ENCODE data around the gene CYSTM1. TPM values are rescaled to one million over a fixed set of nuclear protein-coding genes. Genes with fewer than 3 reads are reported as not detected.

CYSTM1 gene
- polyA plus RNA-seq, 1 donor from 2014 or later: 6.6 TPM

GRCh38 chr5:140232731-140233130, 57.7 kb downstream of the CYSTM1 start:
- no peaks in the 10 kb centered on the region for H3F3A ChIP-seq (ENCODE audit: insufficient read depth, low read length, poor library complexity, severe bottlenecking)
- H2AFZ ChIP-seq (ENCODE audit: low read depth, low read length): no peak overlapping the region
- no peak overlapping the region for H3K4me2 ChIP-seq (ENCODE audit: low read length)
- no peaks in the 10 kb centered on the region for H3K79me2 ChIP-seq (replicated peaks; ENCODE audit: insufficient read depth, low read length)
- H4K20me1 ChIP-seq (ENCODE audit: insufficient read depth): no peaks in the 10 kb centered on the region
- no peak overlapping the region for H3K4me3 ChIP-seq (ENCODE audit: low read length)
- no peak overlapping the region for H3K27ac ChIP-seq (ENCODE audit: low read length)
- no peaks in the 10 kb centered on the region for H3K36me3 ChIP-seq (ENCODE audit: insufficient read depth, low read length)
- H3K27me3 ChIP-seq (ENCODE audit: insufficient read depth, low read depth, low read length): no peaks in the 10 kb centered on the region
- H3K9me2 ChIP-seq (ENCODE audit: insufficient read depth, low read length): no peaks in the 10 kb centered on the region
- H3K9me3 ChIP-seq (ENCODE audit: low read length): no peaks in the 10 kb centered on the region
- no peak overlapping the region for H3K9ac ChIP-seq (ENCODE audit: low read length)
- TF ChIP-seq EZH2 (IDR thresholded peaks at IDR 0.05; ENCODE audit: borderline replicate concordance, insufficient read depth, low read length, poor library complexity, severe bottlenecking): no peak
- TF ChIP-seq, protein P1, sequence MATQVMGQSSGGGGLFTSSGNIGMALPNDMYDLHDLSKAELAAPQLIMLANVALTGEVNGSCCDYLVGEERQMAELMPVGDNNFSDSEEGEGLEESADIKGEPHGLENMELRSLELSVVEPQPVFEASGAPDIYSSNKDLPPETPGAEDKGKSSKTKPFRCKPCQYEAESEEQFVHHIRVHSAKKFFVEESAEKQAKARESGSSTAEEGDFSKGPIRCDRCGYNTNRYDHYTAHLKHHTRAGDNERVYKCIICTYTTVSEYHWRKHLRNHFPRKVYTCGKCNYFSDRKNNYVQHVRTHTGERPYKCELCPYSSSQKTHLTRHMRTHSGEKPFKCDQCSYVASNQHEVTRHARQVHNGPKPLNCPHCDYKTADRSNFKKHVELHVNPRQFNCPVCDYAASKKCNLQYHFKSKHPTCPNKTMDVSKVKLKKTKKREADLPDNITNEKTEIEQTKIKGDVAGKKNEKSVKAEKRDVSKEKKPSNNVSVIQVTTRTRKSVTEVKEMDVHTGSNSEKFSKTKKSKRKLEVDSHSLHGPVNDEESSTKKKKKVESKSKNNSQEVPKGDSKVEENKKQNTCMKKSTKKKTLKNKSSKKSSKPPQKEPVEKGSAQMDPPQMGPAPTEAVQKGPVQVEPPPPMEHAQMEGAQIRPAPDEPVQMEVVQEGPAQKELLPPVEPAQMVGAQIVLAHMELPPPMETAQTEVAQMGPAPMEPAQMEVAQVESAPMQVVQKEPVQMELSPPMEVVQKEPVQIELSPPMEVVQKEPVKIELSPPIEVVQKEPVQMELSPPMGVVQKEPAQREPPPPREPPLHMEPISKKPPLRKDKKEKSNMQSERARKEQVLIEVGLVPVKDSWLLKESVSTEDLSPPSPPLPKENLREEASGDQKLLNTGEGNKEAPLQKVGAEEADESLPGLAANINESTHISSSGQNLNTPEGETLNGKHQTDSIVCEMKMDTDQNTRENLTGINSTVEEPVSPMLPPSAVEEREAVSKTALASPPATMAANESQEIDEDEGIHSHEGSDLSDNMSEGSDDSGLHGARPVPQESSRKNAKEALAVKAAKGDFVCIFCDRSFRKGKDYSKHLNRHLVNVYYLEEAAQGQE (IDR thresholded peaks at IDR 0.05; ENCODE audit: borderline replicate concordance): no peak

DNA sequence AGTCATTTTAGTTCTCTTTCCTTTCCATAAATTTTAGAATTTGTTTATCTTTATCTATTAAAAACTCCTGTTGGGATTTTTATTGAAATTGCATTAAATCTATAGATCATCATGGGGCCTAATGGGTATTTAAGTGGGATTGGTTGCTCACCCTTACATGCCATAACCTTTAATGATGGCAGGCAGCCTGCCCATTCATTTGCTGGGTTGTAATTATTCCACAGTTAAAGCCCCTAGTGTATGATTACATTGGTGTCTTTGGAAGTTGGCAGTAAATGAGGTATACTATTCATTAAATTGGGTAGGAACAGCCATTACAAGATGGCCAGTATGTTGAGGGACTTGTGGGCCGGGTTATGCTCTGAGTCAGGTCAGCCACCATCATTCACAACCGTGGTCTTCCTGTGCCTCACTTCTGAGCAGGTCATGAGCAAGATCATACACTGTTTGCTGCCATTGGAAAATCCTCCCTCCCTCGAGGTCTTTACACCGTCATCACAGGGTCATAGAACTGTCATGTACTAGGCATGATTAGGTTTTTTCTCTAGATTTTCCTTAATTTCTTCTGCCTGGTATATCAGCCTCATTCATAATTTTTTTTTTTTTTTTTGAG, 59.5 kb downstream of the CYSTM1 start:
- Histone ChIP-seq H3K27ac (ENCODE audit: low read length) (no peak overlapping the region), H3F3A (ENCODE audit: insufficient read depth, low read length, poor library complexity, severe bottlenecking) (no peaks in the 10 kb centered on the region), H3K27me3 (ENCODE audit: insufficient read depth, low read depth, low read length) (no peaks in the 10 kb centered on the region), H3K9me3 (ENCODE audit: low read length) (no peaks in the 10 kb centered on the region), H3K4me2 (ENCODE audit: low read length) (no peak overlapping the region), H2AFZ (ENCODE audit: low read depth, low read length) (no peak overlapping the region), H3K36me3 (ENCODE audit: insufficient read depth, low read length) (no peaks in the 10 kb centered on the region), H3K9me2 (ENCODE audit: insufficient read depth, low read length) (no peaks in the 10 kb centered on the region), H3K4me3 (ENCODE audit: low read length) (no peak overlapping the region), H3K9ac (ENCODE audit: low read length) (no peak overlapping the region), H4K20me1 (ENCODE audit: insufficient read depth) (no peaks in the 10 kb centered on the region), H3K79me2 (replicated peaks; ENCODE audit: insufficient read depth, low read length) (no peaks in the 10 kb centered on the region)
- TF ChIP-seq, protein P1 (IDR thresholded peaks at IDR 0.05; ENCODE audit: borderline replicate concordance): no peak
- no peak for TF ChIP-seq EP300 (conservative IDR thresholded peaks at IDR 0.05; ENCODE audit: poor library complexity, severe bottlenecking)
- no peak for TF ChIP-seq POLR2AphosphoS5 (IDR thresholded peaks at IDR 0.05)
- TF ChIP-seq SMC3 (conservative IDR thresholded peaks at IDR 0.05; ENCODE audit: poor library complexity): no peak
- no peak for TF ChIP-seq MXI1 (conservative IDR thresholded peaks at IDR 0.05; ENCODE audit: poor library complexity, severe bottlenecking)
- TF ChIP-seq RAD21 (conservative IDR thresholded peaks at IDR 0.05): no peak
- TF ChIP-seq TAF1 (IDR thresholded peaks at IDR 0.05; ENCODE audit: low read depth): no peak
- TF ChIP-seq, protein P2, sequence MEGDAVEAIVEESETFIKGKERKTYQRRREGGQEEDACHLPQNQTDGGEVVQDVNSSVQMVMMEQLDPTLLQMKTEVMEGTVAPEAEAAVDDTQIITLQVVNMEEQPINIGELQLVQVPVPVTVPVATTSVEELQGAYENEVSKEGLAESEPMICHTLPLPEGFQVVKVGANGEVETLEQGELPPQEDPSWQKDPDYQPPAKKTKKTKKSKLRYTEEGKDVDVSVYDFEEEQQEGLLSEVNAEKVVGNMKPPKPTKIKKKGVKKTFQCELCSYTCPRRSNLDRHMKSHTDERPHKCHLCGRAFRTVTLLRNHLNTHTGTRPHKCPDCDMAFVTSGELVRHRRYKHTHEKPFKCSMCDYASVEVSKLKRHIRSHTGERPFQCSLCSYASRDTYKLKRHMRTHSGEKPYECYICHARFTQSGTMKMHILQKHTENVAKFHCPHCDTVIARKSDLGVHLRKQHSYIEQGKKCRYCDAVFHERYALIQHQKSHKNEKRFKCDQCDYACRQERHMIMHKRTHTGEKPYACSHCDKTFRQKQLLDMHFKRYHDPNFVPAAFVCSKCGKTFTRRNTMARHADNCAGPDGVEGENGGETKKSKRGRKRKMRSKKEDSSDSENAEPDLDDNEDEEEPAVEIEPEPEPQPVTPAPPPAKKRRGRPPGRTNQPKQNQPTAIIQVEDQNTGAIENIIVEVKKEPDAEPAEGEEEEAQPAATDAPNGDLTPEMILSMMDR (IDR thresholded peaks at IDR 0.05; ENCODE audit: poor library complexity, severe bottlenecking): no peak
- no peak for TF ChIP-seq EZH2 (IDR thresholded peaks at IDR 0.05; ENCODE audit: borderline replicate concordance, insufficient read depth, low read length, poor library complexity, severe bottlenecking)

All from neural cell (in vitro differentiated cells).